Measurements from ENCODE around the gene CCDC183.
A peak's percentile ranks its signal among the peaks of the same experiment; 100 is the strongest.

CCDC183 gene

GRCh38 chr9:136856079-136856476 is 59.9 kb downstream of the CCDC183 start:
- Histone ChIP-seq H3K9me3 (ENCODE audit: insufficient read depth, low read length) (no peaks in the 10 kb centered on the region), H3K27me3 (ENCODE audit: insufficient read depth, insufficient read length) (no peaks in the 10 kb centered on the region), H3K36me3 (ENCODE audit: insufficient read depth, insufficient read length, low read length) (peaks cover 75% of the 10 kb centered on the region), H3K4me1 (ENCODE audit: insufficient read depth, insufficient read length) (peaks cover 43% of the 10 kb centered on the region), H3K9ac (ENCODE audit: insufficient read length, low read depth) (peak overlapping the region; percentile 26), H3K4me3 (ENCODE audit: insufficient read length, low read depth) (no peak overlapping the region)
- TF ChIP-seq YY1 (IDR thresholded peaks at IDR 0.05; ENCODE audit: insufficient read depth, insufficient read length) (no peak), SUZ12 (IDR thresholded peaks at IDR 0.05; ENCODE audit: extremely low read depth, insufficient read depth, insufficient read length) (no peak), ZNF274 (IDR thresholded peaks at IDR 0.05; ENCODE audit: low read depth, low read length) (no peak)
- no peak for DNase-seq (ENCODE audit: low read depth, low spot score)

- H3K27me3 ChIP-seq (ENCODE audit: insufficient read depth, insufficient read length): no peaks in the 10 kb centered on the region
- no peaks in the 10 kb centered on the region for H3K9me3 ChIP-seq (ENCODE audit: insufficient read depth, low read length)
- H3K4me3 ChIP-seq (ENCODE audit: insufficient read length, low read depth): no peak overlapping the region
- H3K36me3 ChIP-seq (ENCODE audit: insufficient read depth, insufficient read length, low read length): peaks cover 75% of the 10 kb centered on the region
- no peak overlapping the region for H3K9ac ChIP-seq (ENCODE audit: insufficient read length, low read depth)
- TF ChIP-seq YY1 (IDR thresholded peaks at IDR 0.05; ENCODE audit: insufficient read depth, insufficient read length): no peak
- no peak for TF ChIP-seq SUZ12 (IDR thresholded peaks at IDR 0.05; ENCODE audit: extremely low read depth, insufficient read depth, insufficient read length)
- no peak for TF ChIP-seq ZNF274 (IDR thresholded peaks at IDR 0.05; ENCODE audit: low read depth, low read length)
- H3K4me1 ChIP-seq (ENCODE audit: insufficient read depth, insufficient read length): peaks cover 41% of the 10 kb centered on the region
- DNase-seq (ENCODE audit: low read depth, low spot score): no peak
These were observed 60.5 kb downstream of the CCDC183 start for GRCh38 chr9:136856541-136857141.

- Histone ChIP-seq H3K9ac (ENCODE audit: insufficient read length, low read depth) (no peak overlapping the region), H3K4me3 (ENCODE audit: insufficient read length, low read depth) (no peak overlapping the region), H3K9me3 (ENCODE audit: insufficient read depth, low read length) (no peaks in the 10 kb centered on the region), H3K4me1 (ENCODE audit: insufficient read depth, insufficient read length) (peaks cover 38% of the 10 kb centered on the region), H3K36me3 (ENCODE audit: insufficient read depth, insufficient read length, low read length) (peaks cover 75% of the 10 kb centered on the region), H3K27me3 (ENCODE audit: insufficient read depth, insufficient read length) (no peaks in the 10 kb centered on the region)
- no peak for DNase-seq (ENCODE audit: low read depth, low spot score)
- TF ChIP-seq ZNF274 (IDR thresholded peaks at IDR 0.05; ENCODE audit: low read depth, low read length) (no peak), YY1 (IDR thresholded peaks at IDR 0.05; ENCODE audit: insufficient read depth, insufficient read length) (no peak), SUZ12 (IDR thresholded peaks at IDR 0.05; ENCODE audit: extremely low read depth, insufficient read depth, insufficient read length) (no peak)
These were observed 61.0 kb downstream of the CCDC183 start for GRCh38 chr9:136857166-136857565.
